Activated T-cell treated with anti-CD3 and anti-CD28 coated beads, Interleukin-2, amount 50 U/mL, for 48 hours (primary cell): ENCODE results near the gene WWOX.

Experiments
- DNase-seq, 2 experiments: peaks; one replicate each; pipeline ENCODE4 v3.0.0-alpha.2; 2020

Gene WWOX

GRCh38 chr16:78106686-78107085, 7.2 kb downstream of the WWOX start:
- DNase-seq = no peak

GRCh38 chr16:78108451-78108850, 9.0 kb downstream of the WWOX start:
- no peak for DNase-seq

DNA sequence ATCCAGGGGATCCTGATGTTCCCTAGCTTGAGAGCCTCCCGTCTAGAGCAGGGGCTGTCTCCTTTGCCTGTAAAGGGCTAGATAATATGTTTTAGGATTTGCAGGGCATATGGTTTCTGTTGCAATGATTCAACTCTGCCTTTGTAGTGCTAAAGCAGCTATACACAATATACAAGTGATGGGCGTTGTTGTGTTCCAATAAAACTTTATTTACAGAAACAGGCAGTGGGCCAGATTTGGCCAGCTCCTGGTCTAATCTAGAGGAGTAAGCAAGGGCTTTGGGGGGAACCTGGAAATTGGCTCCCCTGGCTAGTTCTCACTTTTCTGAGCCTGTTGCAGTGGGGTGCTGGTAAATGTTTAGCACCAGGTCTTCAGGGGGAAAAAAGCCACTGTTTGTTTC, 13.8 kb downstream of the WWOX start:
- no peak for DNase-seq

GRCh38 chr16:78115659-78116058, 16.2 kb downstream of the WWOX start:
- DNase-seq = no peak

- no peak for DNase-seq
These were observed 17.5 kb downstream of the WWOX start for GRCh38 chr16:78116946-78117345.

DNA sequence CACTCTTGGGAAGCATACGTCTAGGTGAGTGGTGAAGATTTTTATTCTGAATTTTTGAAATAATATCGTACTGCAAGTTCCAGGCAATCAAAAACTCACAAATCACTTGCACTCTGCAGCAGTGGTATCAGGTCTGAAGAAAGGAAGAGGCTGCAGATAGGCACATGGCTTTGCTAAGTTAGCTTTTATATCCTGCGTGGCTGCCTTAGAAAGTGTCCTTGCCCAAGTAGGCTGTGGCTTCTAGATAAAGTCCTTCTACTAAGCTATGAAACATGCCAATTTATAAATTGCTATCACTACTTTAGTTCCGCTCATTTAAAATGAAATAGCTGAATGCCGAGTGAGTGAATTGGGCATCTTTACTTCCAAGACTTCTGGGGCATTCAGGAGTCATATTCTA, 17.9 kb downstream of the WWOX start:
- DNase-seq = no peak

GRCh38 chr16:78118469-78119025, 19.1 kb downstream of the WWOX start:
- DNase-seq = no peak

GRCh38 chr16:78122774-78123315, 23.4 kb downstream of the WWOX start:
- DNase-seq = peak in 1 of 2 experiments; percentile 26

DNA sequence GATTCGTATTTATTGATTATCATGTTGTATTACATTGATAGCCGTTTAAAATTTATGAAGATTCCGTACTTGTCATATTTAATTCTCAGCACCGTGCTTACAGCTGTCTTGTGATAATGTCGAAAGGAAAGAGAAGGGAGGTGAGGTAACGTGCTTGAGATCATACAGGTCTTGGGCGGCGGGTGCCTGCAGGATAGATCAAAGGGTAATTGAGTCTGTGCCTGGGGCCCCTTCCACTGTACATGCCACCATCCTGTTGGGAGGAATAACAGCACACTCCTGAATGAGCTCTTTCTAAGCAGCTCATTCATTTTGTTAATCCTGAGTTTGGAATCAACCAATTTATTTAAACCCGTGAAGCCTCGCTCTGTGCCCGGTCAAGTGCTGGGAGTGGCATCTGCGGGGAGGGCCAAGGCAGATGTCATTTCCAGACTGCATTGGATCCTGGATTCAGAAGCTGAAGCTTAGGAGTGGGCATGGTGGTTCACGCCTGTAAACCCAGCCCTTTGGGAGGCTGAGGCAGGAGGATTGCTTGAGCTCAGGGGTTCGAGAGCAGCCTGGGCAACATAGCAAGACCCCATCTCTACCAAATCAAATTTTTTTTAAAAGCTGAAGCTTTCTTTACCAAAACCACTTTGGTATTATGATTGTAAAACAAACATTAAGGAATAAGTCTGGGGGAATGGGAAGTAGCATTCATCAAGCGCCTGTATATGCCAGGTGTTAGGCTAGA, 25.8 kb downstream of the WWOX start:
- no peak for DNase-seq

GRCh38 chr16:78126662-78127061, 27.2 kb downstream of the WWOX start:
- no peak for DNase-seq

GRCh38 chr16:78127130-78127529, 27.7 kb downstream of the WWOX start:
- no peak for DNase-seq

DNA sequence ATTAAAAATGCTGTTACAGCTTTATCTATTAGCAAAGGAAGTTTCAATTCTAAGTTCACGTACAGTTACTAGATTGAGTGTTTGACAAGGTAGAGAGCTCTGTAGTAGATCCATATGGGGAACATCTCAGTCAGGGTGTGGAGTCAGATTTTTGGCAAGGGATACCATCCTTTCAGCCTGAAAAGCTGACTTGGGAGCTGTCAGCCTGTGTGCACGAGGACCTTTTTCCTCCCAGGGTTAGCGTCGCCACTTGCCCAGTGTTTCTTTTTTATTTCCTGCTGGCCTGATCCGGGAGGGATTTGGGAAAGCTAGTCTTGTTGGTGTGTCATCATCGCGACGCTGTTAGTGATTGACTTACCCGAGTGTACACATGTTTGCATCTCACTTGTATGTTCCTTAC, 29.5 kb downstream of the WWOX start:
- no peak for DNase-seq

GRCh38 chr16:78129349-78129748, 29.9 kb downstream of the WWOX start:
- DNase-seq = no peak

- no peak for DNase-seq
These were observed 30.7 kb downstream of the WWOX start for GRCh38 chr16:78130083-78130608.

- no peak for DNase-seq
These were observed 31.5 kb downstream of the WWOX start for GRCh38 chr16:78130950-78131349.

- no peak for DNase-seq
These were observed 34.5 kb downstream of the WWOX start for GRCh38 chr16:78133919-78134318.

GRCh38 chr16:78134944-78135619, 35.6 kb downstream of the WWOX start:
- no peak for DNase-seq

DNA sequence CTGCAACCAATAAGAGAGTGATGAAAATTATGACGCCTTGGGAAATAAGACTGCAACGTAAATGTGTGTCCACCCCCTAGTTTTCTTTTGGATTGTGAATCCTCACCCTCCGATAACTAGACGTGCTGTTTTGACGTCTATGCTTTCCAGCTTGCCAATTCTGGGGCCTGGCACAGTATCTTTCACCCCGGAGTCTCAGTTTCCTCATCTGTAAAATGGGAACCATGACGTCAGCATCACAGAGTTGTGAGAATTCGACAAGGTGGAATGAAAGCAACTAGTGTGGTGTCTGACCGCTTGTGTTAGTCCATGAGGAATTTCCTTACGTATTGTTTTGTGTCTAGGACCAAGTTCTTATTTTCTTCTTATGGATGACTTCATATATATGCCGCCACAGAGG, 37.7 kb downstream of the WWOX start:
- no peak for DNase-seq

GRCh38 chr16:78137782-78138616, 38.5 kb downstream of the WWOX start:
- DNase-seq = no peak

DNA sequence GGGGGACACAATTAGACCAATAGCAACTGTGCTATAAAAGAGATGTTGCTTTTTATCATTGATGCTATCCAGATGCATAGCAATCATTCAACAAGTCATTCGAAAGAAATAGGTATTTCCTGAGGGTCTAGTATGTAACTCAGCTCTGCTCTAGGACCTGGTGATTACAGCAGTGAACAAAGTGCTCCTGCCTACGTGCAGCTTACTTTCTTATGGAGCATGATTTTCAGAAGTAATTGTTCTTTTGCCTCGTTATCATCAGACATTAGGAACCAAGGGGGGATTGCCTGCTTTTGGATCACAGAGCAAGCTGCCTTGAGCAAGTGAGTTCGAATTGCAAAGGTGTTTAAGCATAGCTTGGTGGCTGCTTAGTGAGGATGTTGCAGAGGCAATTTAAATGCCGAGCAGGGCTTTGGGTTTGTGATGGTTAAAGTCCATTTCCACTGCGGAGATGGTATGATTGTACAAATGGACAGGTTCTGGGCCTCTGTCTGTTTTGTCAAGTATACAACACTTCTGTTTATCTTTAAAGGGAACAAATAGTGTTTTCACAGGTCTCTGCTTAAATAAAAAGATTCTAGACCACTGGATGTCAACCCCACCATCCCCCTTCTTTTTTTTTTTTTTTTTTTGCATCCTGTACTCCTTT, 41.5 kb downstream of the WWOX start:
- no peak for DNase-seq

DNA sequence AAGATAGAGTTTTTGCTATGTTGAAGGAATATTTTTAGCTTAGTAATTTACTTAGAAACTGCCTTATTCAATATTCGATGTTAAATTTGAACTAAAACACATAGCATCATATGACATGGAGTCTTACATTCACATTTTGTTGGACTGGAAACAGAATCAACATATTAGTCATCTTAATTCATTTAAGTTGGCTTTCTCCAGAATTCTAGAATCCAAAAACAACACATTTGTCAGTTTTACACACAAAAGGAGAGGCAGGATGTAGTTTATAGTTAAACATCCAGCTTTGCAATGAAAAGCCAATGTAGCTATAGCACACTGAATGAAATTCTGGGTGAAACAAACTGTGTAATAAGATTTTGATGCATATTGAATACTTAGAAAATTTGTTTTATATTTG, 43.3 kb downstream of the WWOX start:
- no peak for DNase-seq

DNA sequence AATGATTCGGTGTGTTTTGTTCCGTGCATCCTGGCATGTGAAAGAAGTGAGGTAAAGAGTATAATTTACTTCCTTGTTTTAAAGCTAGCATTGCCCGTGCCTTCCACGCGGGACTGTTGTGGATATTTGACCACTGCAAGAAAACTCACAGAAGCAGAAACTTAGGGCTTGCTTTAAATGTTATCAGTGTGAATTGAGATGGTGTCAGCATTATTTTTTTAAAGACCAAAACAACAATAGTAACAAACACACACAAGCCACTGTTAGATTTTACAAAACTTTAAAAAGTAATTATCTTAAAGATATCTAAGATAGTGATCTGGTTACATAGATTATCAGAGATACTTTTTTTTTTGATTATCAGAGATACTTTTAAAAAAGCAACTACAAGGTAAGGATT, 47.4 kb downstream of the WWOX start:
- no peak for DNase-seq
